Hepatic stellate cell (primary cell): ENCODE data around the gene TAGLN3.

ENCODE experiments used
- DNase-seq: peaks from one replicate; pipeline ENCODE4 v3.0.0; 2011; ENCODE audit warnings: low spot score

Gene TAGLN3

DNA sequence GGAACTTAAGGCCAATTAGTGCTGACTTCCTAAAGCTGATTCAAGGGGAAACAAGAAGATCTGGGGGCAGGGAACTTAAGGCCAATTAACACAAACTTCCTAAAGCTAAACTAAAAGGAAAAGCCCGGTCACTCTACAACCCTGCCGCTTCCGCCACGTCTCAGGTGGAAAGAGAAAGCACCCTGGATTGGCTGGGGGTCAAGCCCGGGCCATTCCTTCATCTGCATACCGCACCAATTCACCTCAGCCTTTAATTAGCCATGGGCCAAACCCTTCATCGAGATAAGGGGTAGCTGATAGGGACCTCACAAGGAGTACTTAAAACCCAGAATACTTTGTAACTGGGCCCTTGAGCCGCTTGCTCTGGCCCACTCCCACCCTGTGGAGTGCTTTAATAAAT is 50.2 kb downstream of the TAGLN3 start:
- DNase-seq, result no peak

GRCh38 chr3:112053229-112053628 is 54.5 kb downstream of the TAGLN3 start:
- DNase-seq, result no peak

DNA sequence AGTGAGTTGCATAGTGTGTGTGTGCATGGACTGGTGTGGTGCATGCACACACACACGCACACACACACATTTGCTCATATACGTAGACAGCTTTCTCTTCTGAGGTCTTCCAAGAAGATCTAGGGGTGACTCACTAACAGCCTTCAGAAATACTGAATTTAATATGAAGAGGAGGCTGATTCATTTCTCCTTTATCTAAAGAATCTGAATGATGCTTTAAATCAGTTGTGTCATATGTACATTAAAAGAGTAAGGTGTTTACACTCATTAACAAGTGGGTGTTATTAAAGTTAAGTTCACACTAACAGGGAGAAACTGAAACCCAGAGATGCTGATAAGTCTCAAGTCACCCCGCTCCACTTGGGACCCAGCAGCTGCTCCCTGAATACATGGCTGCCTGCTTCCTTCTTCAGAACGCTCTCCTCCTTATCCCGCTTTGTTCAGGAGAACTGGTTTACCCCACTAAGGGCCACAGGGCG is 57.8 kb downstream of the TAGLN3 start:
- DNase-seq, result peak; percentile 11

DNA sequence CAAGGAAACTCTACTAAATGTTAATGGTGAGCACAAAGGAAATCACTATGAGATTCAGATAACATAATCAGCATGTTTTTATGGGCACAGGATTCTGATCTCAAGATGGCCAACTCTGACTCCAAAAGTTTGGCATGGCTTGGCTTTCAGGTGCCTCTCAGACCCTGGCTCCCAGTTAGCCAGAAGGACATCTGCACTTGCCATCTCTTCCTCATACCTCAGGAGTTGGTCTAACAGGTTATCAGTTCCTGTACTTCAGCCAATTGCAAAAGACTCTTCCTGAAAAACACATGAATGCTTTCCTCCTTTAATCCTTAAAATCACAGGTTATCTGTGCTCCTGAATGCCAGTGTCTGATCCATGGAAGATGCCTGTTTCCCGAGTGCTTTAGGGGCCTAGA is 60.8 kb downstream of the TAGLN3 start:
- no peak for DNase-seq

DNA sequence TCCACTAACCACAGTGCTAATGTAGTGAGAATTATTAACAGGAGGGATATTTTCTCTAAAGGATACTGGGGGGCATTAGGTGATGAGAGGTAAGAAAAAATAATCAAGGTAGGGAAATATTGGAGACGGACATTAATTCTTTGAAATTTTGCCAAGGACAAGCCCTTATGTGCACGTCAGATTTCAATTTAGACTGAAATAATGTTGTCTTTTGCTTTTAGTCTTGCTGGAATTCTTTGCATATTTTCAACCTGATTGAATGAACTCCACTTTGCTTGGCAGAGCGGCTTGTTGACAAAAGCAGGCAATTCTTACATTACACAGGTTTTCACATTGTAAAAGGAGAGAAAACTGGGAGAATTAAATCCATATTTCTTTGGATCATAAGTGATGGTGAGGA is 62.4 kb downstream of the TAGLN3 start:
- DNase-seq, result peak; percentile 24
